GM12891 (cell line): ENCODE results near the gene PACSIN3.
"Not testable (repeated sequence)": the region's sequence is repeated elsewhere in the genome, so short reads cannot be mapped to it uniquely, and the experiment has no call there.

Experiments used
- DNase-seq: peaks from one replicate; pipeline ENCODE4 v3.0.0; 2011; ENCODE audit warnings: low spot score; ENCODE audit not compliant: insufficient read length
- FAIRE-seq: peaks from 2 replicates; lab custom pipeline; 2011; peaks lifted over from hg19 to GRCh38; lab: Jason Lieb, UNC
- PAX5 ChIP-seq: IDR thresholded peaks from 2 replicates; pipeline ENCODE4 v1.6.1; 2011; ENCODE audit warnings: low read length, moderate library complexity, mild to moderate bottlenecking; ENCODE audit not compliant: insufficient read depth, severe bottlenecking
- POLR2A ChIP-seq: IDR thresholded peaks from 2 replicates; pipeline ENCODE4 v1.6.1; 2011; ENCODE audit warnings: low read depth, low read length, control low read depth
- POLR2AphosphoS5 ChIP-seq: IDR thresholded peaks from 2 replicates; pipeline ENCODE4 v1.6.1; 2011; ENCODE audit warnings: low read depth, low read length, control low read depth
- POU2F2 ChIP-seq: IDR thresholded peaks from 2 replicates; pipeline ENCODE4 v1.6.1; 2011; ENCODE audit warnings: low read depth, mild to moderate bottlenecking, control low read depth, low read length, moderate library complexity
- SPI1 ChIP-seq: IDR thresholded peaks from 2 replicates; pipeline ENCODE4 v1.6.1; 2011; ENCODE audit warnings: low read depth, low read length, control low read depth
- TAF1 ChIP-seq: IDR thresholded peaks from 2 replicates; pipeline ENCODE4 v1.6.1; 2011; ENCODE audit warnings: low read depth, low read length, control low read depth

Gene PACSIN3

GRCh38 chr11:47220401-47220821 lies 34.2 kb upstream of the PACSIN3 start:
- DNase-seq (no peak), FAIRE-seq (no peak)
- TF ChIP-seq POLR2A (no peak), TAF1 (no peak), PAX5 (no peak), POU2F2 (no peak), SPI1 (no peak), POLR2AphosphoS5 (no peak)

DNA sequence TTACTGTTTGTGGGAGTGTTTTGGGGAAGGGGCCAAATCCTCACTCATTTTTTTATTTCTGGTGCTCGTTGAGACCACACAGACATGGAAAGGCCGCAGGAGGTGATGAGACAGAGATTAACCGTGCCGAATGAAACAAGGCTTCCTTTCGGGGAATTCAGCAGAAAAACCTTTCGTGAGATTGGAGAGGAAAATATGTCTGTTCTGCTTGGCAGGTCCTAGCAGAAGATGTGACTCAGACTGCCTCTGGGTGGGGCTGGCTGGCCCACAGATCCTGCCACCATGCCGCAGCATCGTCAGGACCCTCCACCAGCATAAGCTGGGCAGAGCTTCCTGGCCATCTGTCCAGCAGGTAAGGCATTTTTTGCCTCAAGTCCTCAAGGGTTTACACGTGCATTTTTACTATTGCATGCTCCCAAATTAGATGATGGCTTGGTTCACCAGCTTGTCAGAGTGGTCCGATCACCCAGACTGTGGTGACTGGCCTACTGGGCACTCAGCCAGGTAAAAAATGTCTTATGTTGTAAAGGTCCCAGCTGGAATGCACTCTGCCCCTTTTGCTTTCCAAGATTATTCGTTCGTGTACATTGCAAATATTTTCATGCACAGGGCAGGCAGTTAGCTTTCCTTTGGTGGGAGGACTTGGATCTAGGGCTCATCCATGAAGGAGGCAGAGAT lies 30.0 kb upstream of the PACSIN3 start:
- no peak for TF ChIP-seq POLR2AphosphoS5
- peak; percentile 32; the same call in 1 of the 2 replicates for TF ChIP-seq POLR2A
- peak; percentile 51 for TF ChIP-seq PAX5
- FAIRE-seq (peak; percentile 90), DNase-seq (no peak)

DNA sequence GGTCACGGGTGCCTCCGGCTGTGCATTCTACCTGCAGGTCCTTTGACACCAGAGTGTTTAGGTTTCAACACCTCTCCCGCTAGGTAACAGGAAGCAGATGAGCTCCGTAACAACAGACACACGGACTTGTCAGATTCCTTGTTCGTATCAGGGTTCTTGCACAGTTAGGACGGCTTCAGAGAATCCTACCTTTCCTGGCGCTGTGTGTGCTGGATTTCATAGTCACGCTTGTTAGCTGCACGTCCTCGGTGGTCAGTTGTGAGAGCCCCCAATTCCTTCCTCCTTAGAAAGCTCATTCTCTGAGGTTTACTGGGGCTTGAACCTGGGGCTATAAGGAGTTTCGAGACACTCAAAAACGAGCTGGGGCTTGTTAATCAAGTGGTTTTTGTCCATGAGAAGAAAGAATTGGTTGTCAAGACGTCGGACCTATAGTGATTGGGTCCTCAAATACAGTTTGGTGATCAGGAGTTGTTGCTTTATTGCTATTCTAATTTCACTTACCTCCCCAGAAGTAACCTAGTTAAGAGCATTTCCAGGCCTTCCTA lies 29.2 kb upstream of the PACSIN3 start:
- TF ChIP-seq POLR2AphosphoS5 (peak; percentile 84; the same call in 1 of the 2 replicates), SPI1 (no peak), POLR2A (peak; percentile 45; the same call in 1 of the 2 replicates), POU2F2 (no peak), PAX5 (no peak)
- DNase-seq (no peak), FAIRE-seq (no peak)

- no peak for TF ChIP-seq POU2F2
- TF ChIP-seq POLR2A: no peak
- TF ChIP-seq POLR2AphosphoS5: no peak
- no peak for TF ChIP-seq PAX5
- no peak for TF ChIP-seq SPI1
- TF ChIP-seq TAF1: no peak
- FAIRE-seq: peak; percentile 64
- DNase-seq: peak; percentile 65
These were observed 27.8 kb upstream of the PACSIN3 start for GRCh38 chr11:47213950-47214565.

- FAIRE-seq (no peak), DNase-seq (no peak)
- TF ChIP-seq PAX5 (no peak), POLR2A (no peak), TAF1 (no peak), SPI1 (no peak), POU2F2 (no peak), POLR2AphosphoS5 (no peak)
These were observed 26.7 kb upstream of the PACSIN3 start for GRCh38 chr11:47212938-47213337.

GRCh38 chr11:47208628-47209027 lies 22.4 kb upstream of the PACSIN3 start:
- TF ChIP-seq TAF1 (no peak), POLR2A (no peak), POU2F2 (no peak), POLR2AphosphoS5 (no peak), PAX5 (no peak), SPI1 (no peak)
- DNase-seq: no peak
- no peak for FAIRE-seq

- FAIRE-seq, DNase-seq: not testable (repeated sequence)
These were observed 21.8 kb upstream of the PACSIN3 start for GRCh38 chr11:47208008-47208552.

- TF ChIP-seq POLR2A (no peak), PAX5 (no peak)
- DNase-seq (no peak), FAIRE-seq (no peak)
These were observed 21.2 kb upstream of the PACSIN3 start for GRCh38 chr11:47207459-47207858.

DNA sequence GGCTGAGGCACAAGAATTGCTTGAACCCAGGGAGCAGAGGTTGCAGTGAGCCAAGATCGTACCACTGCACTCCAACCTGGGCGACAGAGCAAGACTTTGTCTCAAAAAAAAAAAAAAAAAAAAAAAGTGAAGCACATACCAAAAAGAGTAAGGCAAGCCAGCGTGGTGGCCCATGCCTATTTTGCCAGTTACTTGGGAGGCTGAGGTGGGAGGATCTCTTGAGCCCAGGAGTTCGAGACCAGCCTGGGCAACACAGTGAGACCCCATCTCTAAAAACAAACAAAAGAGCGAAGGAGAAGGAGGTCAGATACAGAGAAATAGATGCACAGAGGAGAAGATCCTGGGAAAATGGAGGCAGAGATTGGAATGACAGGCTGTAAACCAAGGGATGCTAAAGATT lies 20.3 kb upstream of the PACSIN3 start:
- not testable (repeated sequence) for FAIRE-seq, DNase-seq

- FAIRE-seq (no peak), DNase-seq (no peak)
- TF ChIP-seq PAX5: no peak
- TF ChIP-seq POLR2A: no peak
- no peak for TF ChIP-seq POU2F2
- no peak for TF ChIP-seq SPI1
- TF ChIP-seq TAF1: no peak
- no peak for TF ChIP-seq POLR2AphosphoS5
These were observed 18.4 kb upstream of the PACSIN3 start for GRCh38 chr11:47204637-47204989.

DNA sequence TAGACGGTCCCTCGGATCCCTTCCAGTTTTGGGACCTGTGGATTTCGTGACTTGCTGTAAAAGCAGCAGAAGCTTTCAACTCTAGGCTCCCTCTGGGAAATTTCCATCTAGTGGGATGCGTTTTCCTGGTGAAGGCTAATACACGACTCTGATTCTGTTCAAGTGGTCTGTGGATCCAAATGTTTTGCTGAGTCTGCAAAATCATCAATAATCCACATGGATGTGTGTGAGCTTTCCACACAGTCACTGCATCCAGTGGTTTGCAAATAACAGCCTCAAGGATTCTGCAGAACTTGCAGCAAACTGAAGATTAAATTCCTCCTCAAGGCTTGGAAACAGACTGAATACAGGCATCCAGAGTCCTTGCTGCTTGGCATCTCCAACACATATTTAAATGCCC lies 16.3 kb upstream of the PACSIN3 start:
- DNase-seq (no peak), FAIRE-seq (no peak)
- TF ChIP-seq POU2F2 (no peak), SPI1 (no peak), POLR2A (no peak), TAF1 (no peak), POLR2AphosphoS5 (no peak), PAX5 (no peak)
